HG03280 (cell line): ENCODE measurements around the gene ZIK1.

ENCODE experiments used
- ATAC-seq: cut with Tn5 transposase; IDR thresholded peaks from one replicate; pipeline ENCODE4 v1.9.1; 2021; ENCODE audit warnings: mild to moderate bottlenecking, moderate library complexity; ENCODE audit not compliant: unreplicated experiment

ZIK1 gene

GRCh38 chr19:57583521-57584416, at the start of gene ZIK1:
ZIK1 (plus strand) TSS chr19:57584145; CDS start chr19:57584357, 212 bp downstream.
- no peak for ATAC-seq

- ATAC-seq: no peak
These were observed 45.9 kb upstream of the ZIK1 start for GRCh38 chr19:57537953-57538547.

GRCh38 chr19:57546513-57546912, 37.4 kb upstream of the ZIK1 start:
- ATAC-seq: no peak

- ATAC-seq: no peak
These were observed 31.5 kb upstream of the ZIK1 start for GRCh38 chr19:57552432-57552831.

- ATAC-seq: no peak
These were observed 26.3 kb upstream of the ZIK1 start for GRCh38 chr19:57557659-57558058.

GRCh38 chr19:57558525-57558924, 25.4 kb upstream of the ZIK1 start:
- no peak for ATAC-seq

- peak; percentile 16 for ATAC-seq
These were observed 24.9 kb upstream of the ZIK1 start for GRCh38 chr19:57559008-57559403.

GRCh38 chr19:57559404-57560025, 24.4 kb upstream of the ZIK1 start, which contains the start of gene ZNF550:
ZNF550 (minus strand) TSS chr19:57559863; CDS start chr19:57559682, 181 bp downstream.
- peak; percentile 98 for ATAC-seq

GRCh38 chr19:57560049-57560491, 23.9 kb upstream of the ZIK1 start:
- ATAC-seq: no peak

GRCh38 chr19:57563547-57563946, 20.4 kb upstream of the ZIK1 start:
- ATAC-seq: no peak

GRCh38 chr19:57566396-57567265, 17.3 kb upstream of the ZIK1 start:
- no peak for ATAC-seq

GRCh38 chr19:57570707-57571106, 13.2 kb upstream of the ZIK1 start:
- ATAC-seq: no peak

GRCh38 chr19:57572415-57572947, 11.5 kb upstream of the ZIK1 start:
- ATAC-seq: no peak

GRCh38 chr19:57576661-57577060, 7.3 kb upstream of the ZIK1 start:
- no peak for ATAC-seq

- ATAC-seq: peak; percentile 97
These were observed 5.3 kb upstream of the ZIK1 start, which contains the start of gene ZNF416 for GRCh38 chr19:57578487-57579205. ZNF416 (minus strand) TSS chr19:57578911; CDS start chr19:57578704, 207 bp downstream.

- no peak for ATAC-seq
These were observed 833 bp upstream of the ZIK1 start for GRCh38 chr19:57583104-57583520.

GRCh38 chr19:57587529-57587928, 3.6 kb downstream of the ZIK1 start:
- ATAC-seq: no peak

- no peak for ATAC-seq
These were observed 15.4 kb downstream of the ZIK1 start for GRCh38 chr19:57599377-57599760.

- ATAC-seq: peak; percentile 95
These were observed 15.9 kb downstream of the ZIK1 start, which contains the start of gene ZNF530 for GRCh38 chr19:57599761-57600383. ZNF530 (plus strand) TSS chr19:57599885; CDS start chr19:57604346, 4,461 bp downstream.
